Right atrium auricular region (tissue), 2 donors: Measurements from ENCODE around the gene C9orf72. TPM values are rescaled to one million over a fixed set of nuclear protein-coding genes. Genes with fewer than 3 reads are reported as not detected.

ENCODE experiments used
- DNase-seq: peaks from one replicate; pipeline ENCODE4 v3.0.0-alpha.2; 2019; ENCODE audit warnings: low spot score
- H3K27ac ChIP-seq, 2 donors: fragments of 200-600 bp; sonication (generic); 1 replicate in 1 of 2; 2 replicates in 1 of 2; pipeline ENCODE4 v1.5.1; 2016 to 2019
- H3K27me3 ChIP-seq, 2 donors: fragments of 200-600 bp; sonication (generic); one replicate each; pipeline versions ENCODE4 v1.5.1 to v1.6.0; 2017 to 2019
- H3K36me3 ChIP-seq: fragments of 200-600 bp; sonication (generic); one replicate; pipeline ENCODE4 v1.5.1; 2016
- H3K4me1 ChIP-seq, 2 donors: fragments of 200-600 bp; sonication (generic); one replicate each; pipeline versions ENCODE4 v1.5.1 to v1.6.0; 2017 to 2019
- H3K4me3 ChIP-seq, 2 donors: fragments of 200-600 bp; sonication (generic); 1 replicate in 1 of 2; 2 replicates in 1 of 2; pipeline ENCODE4 v1.5.1; 2017 to 2019; ENCODE audit warnings: mild to moderate bottlenecking in 1 of 2, moderate library complexity in 1 of 2
- H3K9me3 ChIP-seq, 2 donors: fragments of 200-600 bp; sonication (generic); one replicate each; pipeline ENCODE4 v1.5.1; 2019
- CTCF ChIP-seq, 2 donors: fragments of 200-600 bp; sonication (generic); IDR thresholded peaks; one replicate each; pipeline ENCODE4 v1.5.1; 2019; ENCODE audit warnings: antibody characterized with exemption in 2 of 2
- total RNA-seq, 2 donors: library from RNA; depleted of rRNA; stranded (reverse); fragments of >200 nt; gene quantifications; one replicate each; pipeline ENCODE4 v1.1.0, GENCODE V29; 2016

The C9orf72 gene
- total RNA-seq, 2 donors from 2014 or later: 8.4 to 10.3 TPM

DNA sequence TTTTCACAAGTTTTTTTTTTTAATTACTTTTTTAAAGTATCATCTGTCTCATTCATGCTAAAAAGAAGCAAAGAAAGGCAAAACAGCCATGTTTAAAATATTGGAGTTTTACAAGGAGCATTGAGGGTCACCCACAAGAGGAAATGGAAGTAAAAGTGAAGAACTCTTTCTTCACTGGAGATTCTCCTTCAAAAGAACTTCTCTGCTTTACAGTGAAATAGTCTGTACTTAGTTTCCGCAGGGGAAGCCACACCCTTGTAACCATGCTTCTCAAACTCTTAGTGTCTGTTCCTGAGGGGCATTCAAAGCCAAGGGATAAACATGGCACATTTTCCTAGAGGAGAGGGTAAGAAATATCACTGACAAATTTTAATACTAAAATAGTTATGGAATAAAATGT, 8.6 kb downstream of the C9orf72 start:
- no peak for TF ChIP-seq CTCF (IDR thresholded peaks at IDR 0.05)
- Histone ChIP-seq H3K36me3 (peaks cover 11% of the 10 kb centered on the region), H3K27me3 (no peaks in the 10 kb centered on the region), H3K4me1 (peaks cover 0 to 7% of the 10 kb centered on the region in 2 donors), H3K4me3 (no peak overlapping the region), H3K9me3 (no peaks in the 10 kb centered on the region), H3K27ac (no peak overlapping the region)
- no peak for DNase-seq

- Histone ChIP-seq H3K27me3 (no peaks in the 10 kb centered on the region), H3K27ac (no peak overlapping the region), H3K9me3 (no peaks in the 10 kb centered on the region), H3K4me3 (no peak overlapping the region), H3K36me3 (peaks cover 13% of the 10 kb centered on the region), H3K4me1 (no peaks in the 10 kb centered on the region)
- TF ChIP-seq CTCF (IDR thresholded peaks at IDR 0.05): no peak
- no peak for DNase-seq
Observed at GRCh38 chr9:27563738-27564430, 9.4 kb downstream of the C9orf72 start.

GRCh38 chr9:27561685-27562084, 11.6 kb downstream of the C9orf72 start:
- DNase-seq: no peak
- no peak overlapping the region for H3K27ac ChIP-seq
- no peak overlapping the region for H3K4me3 ChIP-seq
- H3K27me3 ChIP-seq: no peaks in the 10 kb centered on the region
- H3K9me3 ChIP-seq: no peaks in the 10 kb centered on the region
- peaks cover 29% of the 10 kb centered on the region for H3K36me3 ChIP-seq
- no peak for TF ChIP-seq CTCF (IDR thresholded peaks at IDR 0.05)
- no peaks in the 10 kb centered on the region for H3K4me1 ChIP-seq

- Histone ChIP-seq H3K36me3 (peaks cover 36% of the 10 kb centered on the region), H3K4me3 (no peak overlapping the region), H3K27me3 (no peaks in the 10 kb centered on the region), H3K27ac (no peak overlapping the region), H3K4me1 (no peaks in the 10 kb centered on the region), H3K9me3 (no peaks in the 10 kb centered on the region)
- TF ChIP-seq CTCF (IDR thresholded peaks at IDR 0.05): no peak
- DNase-seq: no peak
Observed at GRCh38 chr9:27560457-27560856, 12.8 kb downstream of the C9orf72 start.

GRCh38 chr9:27558307-27558706, 15.0 kb downstream of the C9orf72 start:
- Histone ChIP-seq H3K27me3 (no peaks in the 10 kb centered on the region), H3K9me3 (no peaks in the 10 kb centered on the region), H3K4me1 (no peaks in the 10 kb centered on the region), H3K36me3 (peaks cover 42% of the 10 kb centered on the region), H3K27ac (no peak overlapping the region), H3K4me3 (no peak overlapping the region)
- no peak for TF ChIP-seq CTCF (IDR thresholded peaks at IDR 0.05)
- no peak for DNase-seq

DNA sequence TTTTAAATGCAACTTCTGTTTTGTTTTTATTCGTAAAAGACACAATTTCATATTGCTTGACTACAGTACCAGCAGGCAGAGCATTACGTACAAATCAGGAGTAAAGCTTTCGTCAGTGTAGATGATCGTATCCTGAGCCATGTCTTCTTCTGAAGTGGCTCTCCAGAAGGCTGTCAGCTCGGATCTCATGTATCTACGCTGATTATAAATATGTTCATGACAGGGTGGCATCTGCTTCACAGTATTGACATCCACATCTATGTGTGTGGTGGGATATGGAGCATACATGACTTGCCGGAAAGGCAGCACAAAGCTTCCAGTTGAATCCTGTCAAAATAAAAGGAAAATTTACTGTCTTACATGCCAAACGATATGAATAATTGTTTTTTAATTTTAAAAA, 16.8 kb downstream of the C9orf72 start:
- TF ChIP-seq CTCF (IDR thresholded peaks at IDR 0.05): no peak
- H3K27me3 ChIP-seq: no peaks in the 10 kb centered on the region
- no peak overlapping the region for H3K4me3 ChIP-seq
- DNase-seq: no peak
- peaks cover 42% of the 10 kb centered on the region for H3K36me3 ChIP-seq
- no peaks in the 10 kb centered on the region for H3K9me3 ChIP-seq
- no peaks in the 10 kb centered on the region for H3K4me1 ChIP-seq
- no peak overlapping the region for H3K27ac ChIP-seq
